BLaER1 (cell line): Measurements from ENCODE around the gene RAB42.
A peak's percentile ranks its signal among the peaks of the same experiment; 100 is the strongest.

Experiments used
- H3K27ac ChIP-seq: shearing (Covaris generic); formaldehyde crosslinking; 2 replicates; pipeline ENCODE4 v1.8.1; 2022
- H3K27me3 ChIP-seq: shearing (Covaris generic); formaldehyde crosslinking; 2 replicates; pipeline ENCODE4 v1.8.1; 2022
- H3K36me3 ChIP-seq: shearing (Covaris generic); formaldehyde crosslinking; 2 replicates; pipeline ENCODE4 v1.8.1; 2022
- H3K4me1 ChIP-seq: shearing (Covaris generic); formaldehyde crosslinking; 2 replicates; pipeline ENCODE4 v1.8.1; 2022
- H3K4me2 ChIP-seq: shearing (Covaris generic); formaldehyde crosslinking; 2 replicates; pipeline ENCODE4 v1.8.1; 2022
- H3K4me3 ChIP-seq: shearing (Covaris generic); formaldehyde crosslinking; 2 replicates; pipeline ENCODE4 v1.8.1; 2022
- H3K9ac ChIP-seq: shearing (Covaris generic); formaldehyde crosslinking; 2 replicates; pipeline ENCODE4 v1.8.1; 2022
- H3K9me3 ChIP-seq: shearing (Covaris generic); formaldehyde crosslinking; 2 replicates; pipeline ENCODE4 v1.8.1; 2022
- H4K20me1 ChIP-seq: shearing (Covaris generic); formaldehyde crosslinking; 2 replicates; pipeline ENCODE4 v1.8.1; 2022
- Cebpa-rat ChIP-seq: shearing (Covaris generic); IDR thresholded peaks from 2 replicates; pipeline ENCODE4 v1.8.1; 2022

Gene RAB42, protein sequence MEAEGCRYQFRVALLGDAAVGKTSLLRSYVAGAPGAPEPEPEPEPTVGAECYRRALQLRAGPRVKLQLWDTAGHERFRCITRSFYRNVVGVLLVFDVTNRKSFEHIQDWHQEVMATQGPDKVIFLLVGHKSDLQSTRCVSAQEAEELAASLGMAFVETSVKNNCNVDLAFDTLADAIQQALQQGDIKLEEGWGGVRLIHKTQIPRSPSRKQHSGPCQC

GRCh38 chr1:28591708-28592320 lies at the start of gene RAB42:
Gene RAB42, plus strand, starts transcription at chr1:28592265. Its CDS starts 247 bp downstream, at chr1:28592512.
- H3K4me2 ChIP-seq, result peak within 1 kb of the TSS; percentile 85
- H3K9ac ChIP-seq, result peak within 1 kb of the TSS; percentile 68; the same call in 1 of the 2 replicates
- no peaks in the 10 kb centered on the region for H3K36me3 ChIP-seq
- no peaks in the 10 kb centered on the region for H4K20me1 ChIP-seq
- TF ChIP-seq Cebpa-rat, result no peak
- H3K27ac ChIP-seq, result no peak within 1 kb of the TSS
- no peaks in the 10 kb centered on the region for H3K9me3 ChIP-seq
- H3K4me1 ChIP-seq, result peaks cover 5% of the 10 kb centered on the region; the same call in 1 of the 2 replicates
- H3K27me3 ChIP-seq, result peaks cover 34% of the 10 kb centered on the region
- peak within 1 kb of the TSS; percentile 68 for H3K4me3 ChIP-seq

DNA sequence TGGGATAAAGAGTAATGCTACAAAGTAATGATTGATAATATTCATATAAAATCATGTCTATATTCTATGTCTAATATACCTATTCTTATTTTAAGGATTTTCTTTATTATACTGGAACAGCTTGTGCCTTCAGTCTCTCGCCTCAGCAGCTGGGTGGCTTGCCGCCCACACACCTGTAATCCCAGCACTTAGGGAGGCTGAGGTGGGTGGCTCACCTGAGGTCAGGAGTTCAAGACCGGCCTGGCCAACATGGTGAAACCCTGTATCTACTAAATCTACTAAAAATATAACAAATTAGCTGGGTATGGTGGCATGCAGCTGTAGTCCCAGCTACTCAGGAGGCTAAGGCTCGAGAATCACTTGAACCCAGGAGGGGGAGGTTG lies 46.8 kb upstream of the RAB42 start:
- Histone ChIP-seq H3K4me3 (no peak overlapping the region), H3K4me2 (no peak overlapping the region), H3K36me3 (peaks cover 19% of the 10 kb centered on the region), H3K27me3 (no peaks in the 10 kb centered on the region), H3K9me3 (no peaks in the 10 kb centered on the region), H3K4me1 (0 out of 2 replicates have a peak, but pooled peaks cover 7% of the 10 kb centered on the region), H4K20me1 (no peaks in the 10 kb centered on the region), H3K9ac (no peak overlapping the region), H3K27ac (no peak overlapping the region)
- no peak for TF ChIP-seq Cebpa-rat

DNA sequence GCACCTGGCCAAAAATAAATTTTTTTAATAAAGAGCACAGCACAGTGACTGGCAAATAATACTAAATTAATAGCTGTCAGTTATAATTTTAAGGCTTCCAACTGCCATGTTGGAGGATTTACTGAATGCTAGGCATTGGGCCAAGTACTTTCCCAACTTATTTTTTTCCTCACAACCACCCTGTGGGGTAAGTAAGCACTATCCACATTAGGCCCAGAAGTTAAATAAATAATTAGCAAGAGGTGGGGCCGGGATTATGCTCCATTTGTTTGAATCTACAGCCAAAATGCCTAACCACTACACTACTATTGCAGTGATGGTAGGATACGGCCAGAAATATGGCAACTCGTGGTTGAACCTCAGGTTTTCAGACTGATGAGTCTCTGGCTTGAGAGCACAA lies 43.7 kb upstream of the RAB42 start:
- no peak overlapping the region for H3K9ac ChIP-seq
- no peaks in the 10 kb centered on the region for H3K9me3 ChIP-seq
- no peak overlapping the region for H3K4me3 ChIP-seq
- peaks cover 16% of the 10 kb centered on the region; the same call in 1 of the 2 replicates for H3K4me1 ChIP-seq
- no peaks in the 10 kb centered on the region for H3K27me3 ChIP-seq
- TF ChIP-seq Cebpa-rat, result no peak
- H3K27ac ChIP-seq, result no peak overlapping the region
- H3K4me2 ChIP-seq, result no peak overlapping the region
- H4K20me1 ChIP-seq, result no peaks in the 10 kb centered on the region
- H3K36me3 ChIP-seq, result no peaks in the 10 kb centered on the region

DNA sequence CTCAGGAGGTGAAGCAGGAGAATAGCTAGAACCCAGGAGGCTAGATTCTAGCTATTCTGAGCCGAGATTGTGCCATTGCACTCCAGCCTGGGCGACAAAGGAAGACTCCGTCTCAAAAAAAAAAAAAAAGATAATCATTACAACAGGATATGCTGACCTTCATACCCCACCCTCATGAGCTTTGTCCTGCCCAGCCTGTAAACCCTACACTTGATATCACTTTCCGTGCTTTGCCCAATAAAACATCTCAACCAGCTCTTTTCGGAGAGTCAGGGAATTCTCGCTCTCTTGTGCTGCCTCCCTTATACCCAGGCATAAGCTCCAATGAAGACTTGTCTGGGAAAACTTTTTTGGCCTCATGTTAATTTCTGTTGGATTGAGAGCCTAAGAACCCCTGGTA lies 40.7 kb upstream of the RAB42 start:
- Histone ChIP-seq H3K4me2 (no peak overlapping the region), H3K4me3 (no peak overlapping the region)

DNA sequence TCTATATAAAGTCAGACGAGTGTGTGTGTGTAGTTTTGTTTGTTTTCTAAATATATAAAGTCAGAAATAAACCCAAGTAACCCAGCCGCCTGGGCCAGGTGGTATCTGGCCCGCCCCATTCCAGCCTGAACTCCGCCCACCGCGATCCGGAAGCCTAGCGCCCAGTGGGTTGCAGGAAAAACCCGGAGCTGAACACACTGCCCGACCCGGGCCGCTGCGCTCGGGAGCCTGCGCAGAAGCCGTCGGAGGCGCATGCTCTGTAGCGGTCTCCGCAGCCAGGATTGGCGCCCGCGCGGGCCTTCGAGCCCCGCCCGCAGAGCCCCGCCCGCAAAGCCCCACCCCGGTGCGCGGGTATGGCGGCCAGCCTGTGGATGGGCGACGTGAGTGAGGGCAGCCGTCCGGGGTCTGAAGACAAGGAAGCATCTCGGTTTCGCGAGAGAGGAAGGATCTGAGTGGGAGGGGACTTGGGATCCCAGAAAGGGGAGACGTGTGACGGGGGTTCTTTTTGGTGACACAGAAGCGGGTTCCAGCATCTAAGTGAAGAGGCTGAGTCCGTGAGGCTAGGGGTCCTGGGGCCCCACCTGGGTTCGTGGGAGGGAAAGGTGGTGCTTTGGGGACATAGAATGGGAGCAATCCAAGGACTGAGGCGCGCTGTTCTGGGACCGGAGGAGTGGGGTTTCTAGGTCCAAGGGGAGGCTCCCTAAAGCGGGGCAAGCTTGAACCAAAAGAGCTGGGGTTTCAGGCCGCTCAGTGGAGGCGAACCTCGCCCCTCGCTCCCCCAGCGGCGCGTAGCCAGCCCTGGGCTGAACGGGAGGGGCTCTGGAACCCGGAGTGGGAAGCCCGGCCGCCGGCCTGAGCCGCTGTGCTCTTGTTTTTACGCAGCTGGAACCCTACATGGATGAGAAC lies 39.1 kb upstream of the RAB42 start, which contains the start of gene TRNAU1AP:
TSS of gene TRNAU1AP (plus strand) at position 328 of the 906 bp plus-strand sequence. CDS start at position 354, 26 bp downstream.
- H3K9me3 ChIP-seq, result no peaks in the 10 kb centered on the region
- H3K9ac ChIP-seq, result peak within 1 kb of the TSS; percentile 92

More for the DNA sequence above, 40.7 kb upstream of the RAB42 start:
- H3K4me1 ChIP-seq, result peaks cover 26% of the 10 kb centered on the region
- no peaks in the 10 kb centered on the region for H3K27me3 ChIP-seq
- no peaks in the 10 kb centered on the region for H3K9me3 ChIP-seq
- TF ChIP-seq Cebpa-rat, result no peak
- peaks cover 15% of the 10 kb centered on the region for H3K36me3 ChIP-seq
- no peak overlapping the region for H3K27ac ChIP-seq
- H3K9ac ChIP-seq, result no peak overlapping the region
- H4K20me1 ChIP-seq, result no peaks in the 10 kb centered on the region

GRCh38 chr1:28560886-28561285 lies 31.2 kb upstream of the RAB42 start:
- Histone ChIP-seq H3K27ac (no peak overlapping the region), H3K27me3 (no peaks in the 10 kb centered on the region), H3K9me3 (no peaks in the 10 kb centered on the region), H3K4me1 (no peaks in the 10 kb centered on the region), H3K36me3 (peaks cover 99% of the 10 kb centered on the region), H3K9ac (no peak overlapping the region), H3K4me3 (no peak overlapping the region), H4K20me1 (no peaks in the 10 kb centered on the region), H3K4me2 (no peak overlapping the region)
- no peak for TF ChIP-seq Cebpa-rat

More for the DNA sequence above, 39.1 kb upstream of the RAB42 start, which contains the start of gene TRNAU1AP:
- peaks cover 26% of the 10 kb centered on the region for H3K4me1 ChIP-seq
- peak within 1 kb of the TSS; percentile 82 for H3K4me2 ChIP-seq
- H3K27me3 ChIP-seq, result no peaks in the 10 kb centered on the region
- peak within 1 kb of the TSS; percentile 87 for H3K27ac ChIP-seq
- no peak for TF ChIP-seq Cebpa-rat
- H3K36me3 ChIP-seq, result peaks cover 30% of the 10 kb centered on the region
- no peaks in the 10 kb centered on the region for H4K20me1 ChIP-seq
- H3K4me3 ChIP-seq, result peak within 1 kb of the TSS; percentile 85

DNA sequence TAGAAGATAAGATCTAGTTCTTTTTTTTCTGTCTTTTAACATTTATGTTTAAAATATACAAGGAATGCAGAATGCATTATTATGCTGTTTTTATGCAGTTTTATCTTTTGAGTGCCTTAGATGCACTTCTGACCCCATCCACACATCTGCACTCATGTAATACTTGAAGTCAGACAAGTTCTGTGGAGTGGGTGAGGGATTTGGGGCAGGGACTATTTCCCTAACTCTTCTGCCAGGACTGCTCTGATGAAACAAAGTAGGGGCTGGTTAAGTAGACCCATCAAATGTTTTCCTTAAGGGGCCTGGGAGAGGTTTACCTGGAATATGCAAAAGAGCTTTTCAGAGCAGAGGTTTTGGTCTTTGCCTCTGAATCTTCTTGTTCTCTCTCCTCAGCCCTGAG lies 27.8 kb upstream of the RAB42 start:
- no peak overlapping the region for H3K27ac ChIP-seq
- H3K27me3 ChIP-seq, result no peaks in the 10 kb centered on the region
- H3K4me3 ChIP-seq, result no peak overlapping the region
- H3K9me3 ChIP-seq, result no peaks in the 10 kb centered on the region
- no peak for TF ChIP-seq Cebpa-rat
- no peak overlapping the region for H3K9ac ChIP-seq
- no peaks in the 10 kb centered on the region for H3K4me1 ChIP-seq
- H3K4me2 ChIP-seq, result no peak overlapping the region
- no peaks in the 10 kb centered on the region for H4K20me1 ChIP-seq
- peaks cover 100% of the 10 kb centered on the region for H3K36me3 ChIP-seq

DNA sequence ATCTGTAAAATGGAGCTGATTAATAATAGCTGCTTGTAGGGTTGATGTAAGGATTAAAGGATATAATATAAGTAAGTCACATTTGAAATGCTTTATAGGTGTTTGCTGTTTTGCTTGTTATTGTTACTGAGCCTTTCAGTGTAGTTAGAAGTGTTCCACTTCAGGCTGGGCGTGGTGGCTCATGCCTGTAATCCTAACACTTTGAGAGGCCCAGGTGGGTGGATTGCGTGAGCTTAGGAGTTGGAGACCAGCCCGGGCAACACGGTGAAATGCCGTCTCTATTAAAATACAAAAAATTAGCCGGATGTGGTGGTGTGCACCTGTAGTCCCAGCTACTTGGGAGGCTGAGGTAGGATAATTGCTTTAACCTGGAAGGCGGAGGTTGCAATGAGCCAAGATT lies 27.0 kb upstream of the RAB42 start:
- no peak overlapping the region for H3K4me3 ChIP-seq
- H3K4me2 ChIP-seq, result no peak overlapping the region
- H3K9me3 ChIP-seq, result no peaks in the 10 kb centered on the region
- H3K36me3 ChIP-seq, result peaks cover 97% of the 10 kb centered on the region
- no peaks in the 10 kb centered on the region for H3K27me3 ChIP-seq
- H4K20me1 ChIP-seq, result no peaks in the 10 kb centered on the region
- H3K9ac ChIP-seq, result no peak overlapping the region
- TF ChIP-seq Cebpa-rat, result no peak
- no peaks in the 10 kb centered on the region for H3K4me1 ChIP-seq
- no peak overlapping the region for H3K27ac ChIP-seq

DNA sequence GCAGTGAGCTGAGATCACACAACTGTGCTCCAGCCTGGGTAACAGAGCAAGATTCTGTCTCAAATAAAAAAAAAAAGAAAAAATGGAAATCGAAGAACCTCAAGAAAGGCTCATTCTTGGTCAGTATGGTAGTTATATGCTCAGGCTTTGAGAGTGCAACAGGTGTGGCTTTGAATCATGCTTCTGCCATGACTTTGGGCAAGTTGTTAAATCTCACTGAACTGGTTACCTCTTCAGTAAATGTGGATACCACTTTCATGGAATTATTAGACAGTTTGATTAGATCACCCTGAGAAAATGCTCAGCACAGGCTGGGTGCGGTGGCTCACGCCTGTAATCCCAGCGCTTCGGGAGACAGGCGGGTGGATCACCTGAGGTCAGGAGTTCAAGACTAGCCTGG lies 26.3 kb upstream of the RAB42 start:
- no peak overlapping the region for H3K9ac ChIP-seq
- peaks cover 97% of the 10 kb centered on the region for H3K36me3 ChIP-seq
- no peak overlapping the region for H3K27ac ChIP-seq
- no peak overlapping the region for H3K4me2 ChIP-seq
- no peaks in the 10 kb centered on the region for H3K27me3 ChIP-seq
- no peak overlapping the region for H3K4me3 ChIP-seq
- no peaks in the 10 kb centered on the region for H3K9me3 ChIP-seq
- no peaks in the 10 kb centered on the region for H3K4me1 ChIP-seq
- H4K20me1 ChIP-seq, result no peaks in the 10 kb centered on the region
- no peak for TF ChIP-seq Cebpa-rat
